Activated T-helper 9 cell treated with anti-CD3 and anti-CD28 coated beads, Interleukin-2, amount 50 U/mL, for 16 hours (primary cell): ENCODE measurements around the gene TRUB1.
"Not testable (repeated sequence)": the region's sequence is repeated elsewhere in the genome, so short reads cannot be mapped to it uniquely, and the experiment has no call there.

ENCODE experiments used
- DNase-seq: peaks from one replicate; pipeline ENCODE4 v3.0.0-alpha.2; 2020; ENCODE audit warnings: low read depth

The TRUB1 gene

DNA sequence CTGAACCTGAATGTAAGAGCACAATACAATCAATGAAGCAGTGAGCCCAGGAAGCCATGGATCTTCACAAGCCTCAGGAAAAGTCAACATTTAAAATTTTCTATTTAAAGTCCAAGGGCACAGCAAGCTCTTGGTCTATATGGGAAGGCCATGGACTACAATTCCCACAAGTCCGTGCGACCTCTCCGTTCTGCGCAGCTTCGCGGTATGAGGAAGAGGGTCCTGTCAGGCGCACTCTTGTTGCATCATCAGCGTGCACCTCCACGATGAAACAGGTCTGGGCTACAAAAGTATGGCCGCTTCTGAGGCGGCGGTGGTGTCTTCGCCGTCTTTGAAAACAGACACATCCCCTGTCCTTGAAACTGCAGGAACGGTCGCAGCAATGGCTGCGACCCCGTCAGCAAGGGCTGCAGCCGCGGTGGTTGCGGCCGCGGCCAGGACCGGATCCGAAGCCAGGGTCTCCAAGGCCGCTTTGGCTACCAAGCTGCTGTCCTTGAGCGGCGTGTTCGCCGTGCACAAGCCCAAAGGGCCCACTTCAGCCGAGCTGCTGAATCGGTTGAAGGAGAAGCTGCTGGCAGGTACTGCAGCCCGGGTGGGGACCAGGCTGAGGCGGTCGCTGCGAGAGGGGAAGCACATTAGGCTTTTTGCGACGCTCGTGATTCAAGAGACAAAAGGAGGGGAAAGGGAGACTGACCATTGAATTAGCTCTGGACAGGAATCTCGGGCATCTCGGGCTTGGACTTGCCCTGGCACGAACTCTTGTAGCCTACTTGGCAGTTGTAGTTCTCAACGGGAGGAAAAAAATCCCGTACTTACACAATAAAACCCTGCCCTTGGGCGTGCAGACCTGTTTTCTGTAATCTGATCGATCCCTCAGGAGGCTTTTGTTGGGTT lies at the start of gene TRUB1:
Gene TRUB1, plus strand, starts transcription at position 234 of the 894 bp plus-strand sequence. Its CDS starts 59 bp downstream, at position 293.
- DNase-seq: peak; percentile 74

DNA sequence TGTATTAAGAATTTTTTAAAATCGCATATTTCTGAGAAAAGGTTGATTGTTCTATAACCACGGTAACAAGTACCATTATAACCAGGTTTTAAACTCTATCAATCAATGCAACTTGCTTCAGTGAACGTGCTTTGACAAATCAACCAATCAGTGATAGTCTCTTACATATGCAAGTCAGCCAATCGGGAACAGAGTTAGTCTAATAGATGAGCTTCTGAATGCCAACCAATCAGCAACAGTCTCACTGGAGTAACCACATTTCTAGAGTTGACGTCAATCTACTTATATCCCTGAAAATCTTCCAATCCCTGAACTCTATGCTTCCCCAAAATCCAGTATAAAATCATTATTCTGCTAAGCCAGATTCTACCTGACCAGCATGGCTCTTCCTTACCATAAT lies 44.7 kb upstream of the TRUB1 start:
- DNase-seq: no peak

DNA sequence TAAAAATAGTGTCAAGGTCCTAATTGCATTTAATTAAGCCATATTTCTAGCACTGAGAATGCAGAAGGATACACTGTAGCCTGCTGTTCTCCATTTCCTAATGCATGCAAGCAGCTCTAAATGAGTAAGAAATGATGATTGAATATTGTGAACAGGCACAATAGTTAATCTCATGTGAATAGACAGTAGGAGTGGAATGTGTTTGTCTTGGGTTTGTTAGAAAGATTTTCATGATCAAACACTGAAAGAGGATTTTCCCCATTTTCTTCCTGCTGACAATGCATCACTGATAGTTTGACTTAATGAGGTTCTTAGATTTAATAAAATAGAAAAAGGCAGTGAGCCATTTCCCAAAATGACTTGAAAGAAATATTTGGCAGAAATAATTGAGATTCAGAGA lies 43.1 kb upstream of the TRUB1 start:
- no peak for DNase-seq

DNA sequence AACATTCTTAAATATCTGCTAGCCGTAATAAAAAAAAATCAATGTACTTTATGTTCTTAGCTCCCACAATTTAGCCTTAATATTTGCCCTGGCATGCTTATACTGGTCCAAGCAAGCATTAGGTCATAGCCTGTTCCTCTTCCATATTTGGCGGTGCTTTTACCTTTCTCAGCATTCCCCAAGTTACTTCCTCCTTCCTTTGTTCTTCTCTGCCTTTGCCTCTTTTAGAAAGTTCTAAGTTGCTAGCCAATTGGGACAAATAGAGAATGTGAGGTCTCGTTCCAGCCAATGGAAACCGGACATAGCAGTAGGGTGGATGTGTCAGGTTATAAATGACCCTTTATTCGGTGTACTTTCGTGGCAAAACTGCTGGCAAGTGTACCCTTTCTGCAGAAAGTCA lies 41.0 kb upstream of the TRUB1 start:
- DNase-seq: not testable (repeated sequence)

DNA sequence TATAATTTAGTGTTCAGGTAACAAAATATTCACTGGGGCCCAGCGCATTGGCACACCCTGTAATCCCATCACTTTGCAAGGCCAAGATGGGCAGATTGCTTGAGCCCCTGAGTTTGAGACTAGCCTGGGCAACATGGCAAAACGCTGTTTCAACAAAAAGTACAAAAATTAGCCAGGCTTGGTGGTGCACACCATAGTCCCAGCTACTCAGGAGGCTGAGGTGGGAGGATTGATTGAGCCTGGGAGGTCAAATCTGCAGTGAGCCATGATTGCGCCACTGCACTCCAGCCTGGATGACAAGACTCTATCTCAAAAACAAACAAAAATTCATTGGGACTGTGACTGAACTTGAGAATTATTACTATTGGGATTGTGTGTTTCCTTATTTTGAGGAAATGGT lies 40.4 kb upstream of the TRUB1 start:
- no peak for DNase-seq

DNA sequence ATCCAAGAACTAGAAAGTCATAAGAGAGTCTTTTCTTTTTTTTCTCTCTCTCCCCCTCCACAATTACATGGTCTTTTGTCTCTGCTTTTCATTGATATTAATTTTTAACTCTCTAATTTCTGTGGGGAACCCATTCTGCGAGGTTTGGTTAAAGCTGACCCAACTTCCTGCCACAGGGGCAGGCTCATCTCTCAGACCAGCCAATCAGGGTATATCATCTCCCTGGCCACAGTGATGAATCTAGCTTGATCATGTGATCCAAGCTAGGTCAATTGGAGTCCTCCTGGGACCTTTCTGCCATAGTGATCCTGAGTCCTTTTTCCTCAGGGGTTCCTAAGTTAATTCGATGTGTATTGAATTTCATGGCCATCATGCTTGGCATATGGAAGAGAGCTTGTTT lies 38.0 kb upstream of the TRUB1 start:
- DNase-seq: no peak

DNA sequence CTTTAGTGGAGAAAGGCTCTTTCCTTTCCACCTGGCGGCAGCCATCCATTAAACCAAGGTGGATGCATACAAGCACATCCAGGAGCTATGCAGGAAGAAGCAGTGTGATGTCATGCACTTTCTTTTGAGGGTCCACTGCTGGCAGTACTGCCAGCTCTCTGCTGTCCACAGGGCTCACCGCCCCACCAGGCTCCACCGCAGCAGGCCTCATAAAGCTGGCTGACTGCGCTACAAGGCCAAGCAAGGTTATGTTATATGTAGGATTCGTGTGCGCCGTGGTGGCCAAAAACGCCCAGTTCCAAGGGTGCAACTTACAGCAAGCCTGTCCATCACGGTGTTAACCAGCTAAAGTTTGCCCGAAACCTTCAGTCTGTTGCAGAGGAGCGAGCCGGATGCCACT lies 37.3 kb upstream of the TRUB1 start:
- no peak for DNase-seq

DNA sequence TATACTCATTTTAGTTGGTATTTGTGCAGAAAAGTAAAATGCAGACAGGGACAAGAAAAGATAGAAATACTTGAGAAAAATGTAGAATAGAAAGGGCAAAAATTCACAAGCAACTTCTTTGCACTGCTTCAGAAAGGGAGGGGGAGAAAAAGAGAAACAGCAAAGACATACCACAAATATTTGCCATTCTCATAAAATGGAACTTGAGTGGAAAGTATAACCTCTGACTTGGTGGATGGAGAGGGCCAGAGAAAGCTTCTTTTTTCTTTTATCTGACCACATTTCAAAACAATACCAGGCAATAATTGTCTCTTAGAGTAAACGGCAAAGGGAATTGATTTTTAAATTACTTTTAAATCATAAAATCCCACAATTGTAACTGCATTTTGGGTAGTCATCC lies 35.8 kb upstream of the TRUB1 start:
- DNase-seq: no peak

DNA sequence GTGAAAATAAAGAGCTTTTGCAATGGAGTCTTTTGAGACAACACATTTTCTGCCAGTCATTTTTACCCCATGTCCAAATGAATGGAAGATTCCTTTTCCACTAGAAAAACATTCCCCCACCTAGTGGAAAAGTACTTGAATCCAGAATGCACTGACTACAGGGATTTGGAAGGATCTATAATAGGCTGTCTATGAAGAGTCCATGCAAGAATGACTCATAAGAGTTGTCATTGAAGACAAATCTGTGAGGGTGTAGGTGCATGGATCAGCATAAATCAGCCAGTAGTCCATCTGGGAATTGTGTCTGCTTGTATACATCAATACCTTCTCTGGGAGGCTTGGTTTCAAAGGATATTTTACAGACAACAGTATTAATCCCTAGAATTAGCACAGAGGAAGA lies 32.5 kb upstream of the TRUB1 start:
- DNase-seq: no peak

DNA sequence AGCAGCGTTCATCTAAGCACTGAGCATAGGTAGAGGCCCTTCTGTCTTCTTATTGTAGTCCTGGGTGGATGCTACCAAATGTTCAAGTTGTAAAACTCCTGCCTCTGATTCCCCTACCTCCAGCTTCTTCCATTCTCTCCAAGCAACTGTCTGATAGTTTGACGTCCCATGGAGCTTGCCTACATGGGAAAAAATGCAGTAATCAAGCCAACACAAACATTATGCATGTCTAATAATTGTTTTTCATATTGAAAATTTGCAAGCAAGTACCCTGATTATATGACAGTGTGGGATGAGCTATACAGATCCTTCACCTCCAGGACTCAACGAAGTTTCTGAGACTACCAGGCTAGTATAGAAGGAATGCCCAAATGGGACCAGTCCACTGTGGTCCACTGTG lies 31.0 kb upstream of the TRUB1 start:
- DNase-seq: no peak

DNA sequence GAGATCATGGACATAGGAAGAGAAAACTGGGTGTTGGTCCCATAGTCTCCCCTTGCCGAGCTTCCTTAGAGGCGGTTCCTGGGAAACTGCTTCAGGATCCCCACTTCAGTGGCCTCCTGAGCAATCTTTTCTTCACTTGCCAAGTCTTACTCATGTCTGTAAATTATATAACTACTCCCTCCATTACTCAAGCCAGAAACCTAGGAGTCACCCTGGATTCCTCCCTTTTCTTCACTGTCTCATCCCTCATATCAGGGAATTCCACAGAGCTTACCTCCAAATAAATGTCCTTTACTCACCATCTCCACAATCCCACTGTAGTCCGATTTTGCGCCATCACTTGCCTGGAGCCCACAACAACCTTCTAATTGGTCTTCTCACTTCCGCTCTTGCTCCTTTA lies 29.1 kb upstream of the TRUB1 start:
- DNase-seq: no peak

DNA sequence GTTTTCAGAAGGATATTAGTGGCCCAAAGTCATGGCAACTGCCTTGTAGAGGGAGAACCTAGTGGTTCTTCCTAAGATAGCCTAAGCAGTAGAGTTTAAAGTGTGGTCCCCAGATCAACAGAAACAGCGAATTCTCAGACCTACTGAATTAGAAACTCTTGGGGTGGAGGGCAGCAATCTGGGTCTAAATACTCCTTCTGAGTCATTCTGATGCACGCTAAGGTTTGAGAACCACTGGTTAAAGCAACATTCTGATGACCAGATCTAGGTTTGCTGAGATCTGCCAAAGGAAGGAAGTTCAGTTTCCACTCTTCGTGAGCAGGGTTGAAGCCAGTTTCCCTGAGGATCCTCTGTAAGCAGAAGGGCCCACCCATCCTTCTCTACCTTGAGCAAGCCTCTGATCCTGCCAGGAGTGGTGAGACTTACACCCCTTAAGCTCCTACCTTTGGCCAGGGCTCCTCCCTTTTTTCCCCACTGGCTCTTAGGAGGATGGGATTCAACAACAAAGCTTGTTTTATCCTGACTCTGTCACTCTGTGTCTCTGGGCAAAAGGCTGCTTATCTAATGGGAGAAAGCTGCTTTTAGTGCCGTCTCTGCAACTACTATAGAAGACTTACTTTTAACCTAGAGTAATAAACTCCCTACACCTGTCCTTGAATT lies 26.8 kb upstream of the TRUB1 start:
- no peak for DNase-seq

DNA sequence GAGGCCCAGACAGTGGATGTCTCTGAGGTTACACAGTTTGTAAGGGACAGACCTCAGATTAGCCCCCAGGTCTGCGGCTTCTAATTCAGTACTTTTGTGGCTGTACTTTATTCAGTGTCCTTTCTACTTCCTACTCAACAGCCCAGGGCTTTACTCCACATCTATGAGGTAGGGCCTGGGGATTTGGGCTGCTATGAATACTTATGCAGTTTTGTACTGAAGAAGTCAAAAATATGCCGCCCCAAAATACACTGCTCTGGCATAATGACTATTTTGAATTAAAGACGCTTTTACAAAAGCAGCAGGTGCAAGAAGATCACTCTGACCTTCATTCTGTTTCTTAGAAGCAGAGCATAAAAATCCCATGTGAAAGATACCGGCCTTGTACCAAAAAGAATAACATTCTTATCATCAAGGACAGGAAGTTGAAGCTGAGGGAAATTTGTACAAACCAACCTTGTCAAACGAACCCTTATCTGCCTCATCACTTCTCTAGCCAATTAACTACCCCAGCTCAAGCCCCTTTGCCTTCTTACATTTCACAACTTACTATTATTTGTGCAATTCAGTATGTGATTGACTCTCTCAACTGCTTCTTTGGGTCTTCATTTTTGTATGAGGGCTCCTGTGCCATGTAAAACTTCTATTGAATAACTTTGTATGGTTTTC lies 26.1 kb upstream of the TRUB1 start:
- DNase-seq: no peak

DNA sequence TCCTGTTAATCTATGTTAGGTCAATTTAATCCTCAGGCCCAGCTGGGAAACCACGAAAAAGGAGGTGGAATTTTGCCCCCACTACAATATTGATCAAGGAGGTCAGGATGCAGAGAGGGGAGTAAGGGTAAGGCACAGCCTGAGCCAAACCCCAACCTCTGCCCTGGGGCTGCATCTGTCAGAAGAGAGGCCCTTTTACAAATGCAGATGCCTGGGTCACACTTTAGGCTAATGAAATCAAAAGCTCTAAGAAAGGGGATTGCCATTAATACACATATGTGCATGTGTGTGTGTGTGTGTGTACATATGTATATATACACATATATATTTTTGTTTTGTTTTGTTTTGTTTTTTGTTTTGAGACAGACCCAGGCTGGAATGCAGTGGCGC lies 25.5 kb upstream of the TRUB1 start:
- DNase-seq: no peak

DNA sequence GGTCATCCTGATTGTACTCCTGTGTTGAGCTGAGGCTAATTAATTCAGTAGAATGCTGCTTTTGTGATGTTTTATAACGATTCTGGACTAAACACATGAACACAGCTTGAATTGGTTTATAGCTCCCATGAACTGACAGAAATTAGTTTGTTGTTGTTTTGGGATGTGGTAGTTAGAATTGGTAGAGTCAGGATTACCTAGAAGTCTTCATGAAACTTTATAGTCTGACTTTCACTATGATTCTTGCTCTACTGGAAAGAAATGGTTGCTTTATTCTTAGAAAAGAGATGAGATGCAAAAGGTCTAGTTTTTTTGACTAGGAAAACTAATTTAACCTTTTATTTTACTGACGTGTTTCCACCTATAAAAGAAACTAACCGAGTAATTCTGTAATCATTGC lies 23.4 kb upstream of the TRUB1 start:
- DNase-seq: no peak

DNA sequence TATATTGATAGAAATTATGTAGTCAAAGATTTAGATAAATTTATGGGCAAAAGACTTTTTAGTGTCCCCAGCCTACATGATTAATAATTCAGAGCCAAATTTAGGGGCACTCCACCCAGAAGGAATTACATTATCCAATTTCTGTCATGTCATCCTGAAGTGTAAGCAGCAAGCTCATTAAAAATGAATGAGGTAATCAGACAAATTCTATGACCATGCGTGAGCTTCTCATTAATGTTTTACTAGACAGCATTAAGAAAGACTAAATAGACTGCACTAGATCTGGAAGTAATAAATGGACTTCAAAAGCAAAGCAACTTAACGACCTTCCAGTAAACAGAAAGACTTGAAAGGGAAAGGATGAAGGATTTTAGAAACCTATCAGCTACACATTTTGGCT lies 22.7 kb upstream of the TRUB1 start:
- DNase-seq: no peak

DNA sequence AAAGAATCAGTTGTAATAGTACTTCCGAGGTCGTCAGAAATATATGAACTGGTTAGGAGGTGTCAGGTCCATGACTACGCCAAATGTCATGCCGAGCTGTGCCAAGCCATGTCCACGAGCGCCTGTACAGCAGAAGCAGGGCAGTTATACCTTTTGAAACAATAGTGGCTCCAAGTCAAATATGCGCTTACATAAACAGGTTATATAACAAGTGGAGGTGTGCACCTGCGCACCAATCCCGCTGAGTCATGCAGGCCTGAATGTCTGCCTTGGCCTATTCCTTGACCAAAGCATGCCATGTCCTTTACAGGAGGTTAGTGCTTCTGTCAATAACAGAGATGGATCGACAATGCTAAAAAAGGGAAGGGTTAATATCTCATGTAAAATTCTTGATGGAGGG lies 21.3 kb upstream of the TRUB1 start:
- no peak for DNase-seq

DNA sequence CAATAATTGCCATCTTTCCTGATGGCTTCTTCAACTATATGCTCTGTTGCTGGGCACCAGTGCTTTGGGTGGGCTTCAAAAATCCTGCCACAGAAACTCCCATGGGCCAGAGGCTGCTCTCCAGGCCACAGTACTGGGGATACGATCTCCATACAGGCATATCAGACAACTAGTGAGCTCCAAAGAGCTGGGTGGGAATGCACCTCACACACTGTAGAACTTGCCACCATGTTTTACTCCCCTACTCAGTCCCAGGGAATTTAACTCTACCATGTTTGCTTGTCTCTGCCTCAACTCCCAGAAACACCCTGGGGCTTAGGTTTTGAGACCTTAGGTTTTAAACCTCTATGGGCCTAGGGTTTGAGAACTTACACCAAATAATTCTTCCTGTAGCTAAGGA lies 20.5 kb upstream of the TRUB1 start:
- no peak for DNase-seq

DNA sequence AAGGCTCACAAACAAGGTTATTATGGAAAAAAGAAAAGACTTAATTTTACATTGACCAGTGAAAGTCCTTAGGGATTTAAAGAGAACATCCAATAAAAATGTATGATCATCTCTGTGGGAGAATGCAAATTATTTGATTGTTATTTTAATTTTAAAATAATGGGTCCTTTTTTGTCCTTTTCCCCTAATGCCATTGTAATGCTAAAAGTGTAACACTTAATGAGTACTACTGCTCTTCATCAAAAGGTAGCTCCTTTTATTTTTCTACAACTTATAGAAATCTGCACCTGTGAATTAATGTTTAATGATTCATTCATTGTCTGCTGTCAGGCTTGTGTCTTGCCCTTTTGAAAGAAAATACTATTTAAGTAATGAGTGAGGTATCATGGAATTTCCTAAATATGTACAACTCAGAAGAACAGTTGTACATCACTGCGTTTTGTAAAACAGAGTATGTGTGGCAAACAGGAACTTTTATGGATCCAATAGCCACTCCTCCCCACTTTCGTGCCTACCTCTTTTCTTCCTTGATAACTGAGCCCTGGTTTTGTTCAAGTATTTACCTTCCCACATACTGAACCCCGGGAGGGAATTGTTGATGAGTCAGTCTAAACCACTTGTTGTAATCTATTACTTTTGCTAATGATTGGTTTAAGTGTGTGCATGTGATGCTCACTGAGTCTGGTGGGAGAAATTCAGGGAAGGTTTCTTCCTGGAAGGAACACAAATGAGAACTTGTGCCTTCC lies 19.9 kb upstream of the TRUB1 start:
- no peak for DNase-seq

DNA sequence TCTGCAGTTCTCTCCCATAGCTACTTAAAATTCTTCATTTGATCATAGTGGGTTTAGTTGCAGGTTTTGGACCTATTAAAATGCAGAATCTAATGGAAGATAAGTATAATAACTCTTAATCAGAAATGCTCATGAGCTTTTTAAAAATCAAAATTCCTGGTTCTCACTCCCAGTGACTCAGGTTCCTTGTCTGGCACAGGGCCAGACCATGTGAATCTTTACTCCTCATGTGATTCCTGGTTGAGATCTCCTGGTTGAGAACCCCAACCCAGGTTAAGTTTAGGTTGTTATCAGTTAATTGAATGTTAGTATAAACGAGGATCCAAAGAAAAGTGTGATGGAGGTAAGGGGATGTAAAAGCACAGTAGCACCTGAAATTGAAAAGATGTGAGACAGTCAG lies 17.5 kb upstream of the TRUB1 start:
- no peak for DNase-seq

DNA sequence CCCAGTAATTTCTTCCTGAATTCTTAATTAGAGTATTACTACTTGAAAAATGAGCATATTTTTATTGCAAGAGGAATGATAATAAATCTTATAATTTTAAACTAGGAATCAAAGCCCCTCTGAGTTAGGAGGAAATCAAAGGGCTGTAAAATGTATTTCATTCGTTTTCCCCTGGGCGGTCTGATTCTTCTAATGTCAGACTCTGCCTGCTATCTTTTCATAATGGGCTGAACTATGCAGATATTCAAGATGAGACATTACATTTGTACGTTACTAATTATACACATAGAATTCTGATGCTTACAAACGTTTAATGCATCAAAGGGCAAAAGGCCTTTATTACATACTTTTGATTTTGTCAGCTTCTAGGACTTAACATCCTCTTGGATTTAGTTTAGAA lies 16.0 kb upstream of the TRUB1 start:
- DNase-seq: no peak

DNA sequence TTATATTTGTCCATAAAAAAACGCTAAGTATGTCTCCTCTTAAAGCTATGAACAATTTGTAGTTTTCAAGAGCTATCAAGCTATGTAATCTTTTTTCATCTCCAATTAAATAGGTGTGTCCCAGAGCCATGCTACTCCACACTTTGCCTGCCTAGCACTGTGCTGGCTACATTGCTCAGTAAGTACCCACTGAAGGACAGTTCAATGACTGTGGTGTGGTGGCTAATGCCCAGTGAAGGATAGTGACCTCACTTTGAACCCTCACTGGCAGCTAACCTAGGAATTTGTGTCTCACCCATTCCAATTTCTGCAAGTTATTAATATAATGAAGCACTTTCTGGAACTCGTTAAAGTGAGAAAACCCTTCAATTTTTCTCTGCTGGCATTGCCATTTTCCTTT lies 14.4 kb upstream of the TRUB1 start:
- no peak for DNase-seq
